WTC11 (cell line): ENCODE measurements around the gene SOD1. TPM values are rescaled to one million over a fixed set of nuclear protein-coding genes. Genes with fewer than 3 reads are reported as not detected.
A peak's percentile ranks its signal among the peaks of the same experiment; 100 is the strongest.

ENCODE experiments used
- ATAC-seq: fragments of 200-7000 bp; cut with Tn5 transposase; 2 replicates; pipeline ENCODE4 v1.10.0; 2021; ENCODE audit warnings: mild to moderate bottlenecking, moderate library complexity
- CTCF ChIA-PET: fragments of 300-600 bp; sonication (Branson Sonifier 250); formaldehyde crosslinking; loops from one replicate; lab custom pipeline; 2021; ENCODE audit warnings: antibody characterized with exemption; lab: Charles Lee
- POLR2A ChIA-PET: fragments of 350-600 bp; sonication (Branson Sonifier 250); formaldehyde crosslinking; loops from one replicate; lab custom pipeline; 2021; ENCODE audit warnings: antibody characterized with exemption; lab: Charles Lee
- DNase-seq: peaks from one replicate; pipeline ENCODE4 v3.0.0; 2021; ENCODE audit warnings: low spot score
- H3K27ac Mint-ChIP-seq: 2 replicates; pipeline ENCODE4 v1.8.0; 2021; ENCODE audit warnings: mixed read lengths
- H3K27me3 Mint-ChIP-seq: 2 replicates; pipeline ENCODE4 v1.8.0; 2021; ENCODE audit warnings: low read depth, mild to moderate bottlenecking, moderate library complexity, mixed read lengths
- H3K36me3 Mint-ChIP-seq: 2 replicates; pipeline ENCODE4 v1.8.0; 2021; ENCODE audit warnings: mixed read lengths
- H3K4me1 Mint-ChIP-seq: 2 replicates; pipeline ENCODE4 v1.8.0; 2022; ENCODE audit warnings: mixed read lengths
- H3K4me3 Mint-ChIP-seq: 2 replicates; pipeline ENCODE4 v1.8.0; 2021; ENCODE audit warnings: mild to moderate bottlenecking, moderate library complexity, mixed read lengths
- H3K9me3 Mint-ChIP-seq: 2 replicates; pipeline ENCODE4 v1.8.0; 2021; ENCODE audit warnings: mixed read lengths
- ETV6 ChIP-seq: sonication (generic); formaldehyde crosslinking; IDR thresholded peaks from 2 replicates; pipeline ENCODE4 v1.8.1; 2022; ENCODE audit warnings: mild to moderate bottlenecking, missing genetic modification reagents
- FOXP1 ChIP-seq: sonication (generic); formaldehyde crosslinking; IDR thresholded peaks from 2 replicates; pipeline ENCODE4 v1.8.0; 2022; ENCODE audit warnings: missing genetic modification reagents, mild to moderate bottlenecking, moderate library complexity, borderline replicate concordance
- GTF2I ChIP-seq: fragments of 250-450 bp; sonication (Bioruptor Pico); conservative IDR thresholded peaks from 2 replicates; pipeline ENCODE4 v1.4.0; 2021; ENCODE audit warnings: mild to moderate bottlenecking
- JUN ChIP-seq: sonication (generic); formaldehyde crosslinking; IDR thresholded peaks from 2 replicates; pipeline ENCODE4 v1.8.0; 2023; ENCODE audit warnings: mild to moderate bottlenecking, missing genetic modification reagents
- MYBL2 ChIP-seq: sonication (generic); formaldehyde crosslinking; IDR thresholded peaks from 2 replicates; pipeline ENCODE4 v1.8.1; 2023; ENCODE audit warnings: mild to moderate bottlenecking, moderate library complexity, missing genetic modification reagents
- NFE2L1 ChIP-seq: sonication (generic); formaldehyde crosslinking; IDR thresholded peaks from 2 replicates; pipeline ENCODE4 v1.8.1; 2023; ENCODE audit warnings: missing genetic modification reagents
- NR2C2 ChIP-seq: sonication (generic); formaldehyde crosslinking; IDR thresholded peaks from 2 replicates; pipeline ENCODE4 v1.8.0; 2022; ENCODE audit warnings: mild to moderate bottlenecking, missing genetic modification reagents
- RORB ChIP-seq: fragments of 250-450 bp; sonication (Bioruptor Pico); IDR thresholded peaks from 2 replicates; pipeline ENCODE4 v1.9.0; 2021; ENCODE audit warnings: mild to moderate bottlenecking
- SMAD3 ChIP-seq: sonication (generic); formaldehyde crosslinking; IDR thresholded peaks from 2 replicates; pipeline ENCODE4 v1.8.0; 2022; ENCODE audit warnings: missing genetic modification reagents, mild to moderate bottlenecking, borderline replicate concordance
- SOX15 ChIP-seq: fragments of 250-450 bp; sonication (Bioruptor Pico); IDR thresholded peaks from 2 replicates; pipeline ENCODE4 v1.9.0; 2021; ENCODE audit warnings: mild to moderate bottlenecking
- TEAD1 ChIP-seq: sonication (generic); formaldehyde crosslinking; IDR thresholded peaks from 2 replicates; pipeline ENCODE4 v1.8.0; 2022; ENCODE audit warnings: mild to moderate bottlenecking, missing genetic modification reagents
- TP53 ChIP-seq: sonication (generic); formaldehyde crosslinking; IDR thresholded peaks from 2 replicates; pipeline ENCODE4 v1.8.1; 2023; ENCODE audit warnings: mild to moderate bottlenecking, missing genetic modification reagents
- ZNF317 ChIP-seq: sonication (generic); formaldehyde crosslinking; IDR thresholded peaks from 2 replicates; pipeline ENCODE4 v1.8.1; 2023; ENCODE audit warnings: low read depth, mild to moderate bottlenecking, moderate library complexity, missing genetic modification reagents, borderline replicate concordance
- total RNA-seq: library from RNA; stranded (reverse); gene quantifications from 3 replicates; pipeline ENCODE4 v1.2.3, GENCODE V29; 2021
- TF ChIP-seq, protein P1 (sequence below): sonication (generic); formaldehyde crosslinking; IDR thresholded peaks from 2 replicates; pipeline ENCODE4 v1.8.0; 2022; ENCODE audit warnings: missing genetic modification reagents
- TF ChIP-seq, protein P2 (sequence below): fragments of 250-450 bp; sonication (Bioruptor Pico); conservative IDR thresholded peaks from 2 replicates; pipeline ENCODE4 v1.9.0; 2021; ENCODE audit warnings: mild to moderate bottlenecking
- TF ChIP-seq, protein P3 (sequence below): sonication (generic); formaldehyde crosslinking; IDR thresholded peaks from 2 replicates; pipeline ENCODE4 v1.8.1; 2023; ENCODE audit warnings: mild to moderate bottlenecking, missing genetic modification reagents, borderline replicate concordance
- TF ChIP-seq, protein P4 (sequence below): sonication (generic); formaldehyde crosslinking; IDR thresholded peaks from 2 replicates; pipeline ENCODE4 v1.8.1; 2023; ENCODE audit warnings: mild to moderate bottlenecking, missing genetic modification reagents, moderate library complexity
- TF ChIP-seq, protein P5 (sequence below): sonication (generic); formaldehyde crosslinking; IDR thresholded peaks from 2 replicates; pipeline ENCODE4 v1.8.1; 2022; ENCODE audit warnings: mild to moderate bottlenecking, moderate library complexity, missing genetic modification reagents

The SOD1 gene
- total RNA-seq, 1 experiment from 2014 or later: 181 TPM

DNA sequence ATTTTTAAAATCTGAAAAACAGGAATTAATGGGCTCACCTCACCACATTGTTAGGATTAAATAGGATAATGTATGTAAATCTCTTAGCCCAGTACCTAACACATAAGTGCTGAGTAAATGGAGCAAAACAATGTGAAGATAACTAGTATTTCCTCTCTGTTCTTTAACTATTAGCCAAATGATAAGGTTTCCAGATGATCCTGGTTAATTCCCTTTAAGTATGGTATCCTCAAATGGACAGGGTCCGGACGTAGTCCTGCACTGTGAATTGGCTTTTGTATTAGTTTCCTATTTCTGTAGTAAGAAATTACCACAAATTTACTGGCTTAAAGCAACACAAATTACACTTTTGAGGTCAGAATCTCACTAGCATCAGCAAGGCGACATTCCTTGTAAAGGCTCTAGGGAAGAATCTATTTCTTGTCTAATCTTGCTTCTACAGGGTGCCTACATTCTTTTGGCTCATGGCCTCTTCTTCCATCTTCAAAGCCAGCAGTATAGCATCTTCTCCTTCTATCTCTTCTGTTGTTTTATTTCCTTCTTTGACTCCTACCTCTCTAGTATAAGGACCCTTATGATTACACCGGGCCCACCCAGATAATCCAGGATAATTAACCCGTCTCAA, 55.4 kb downstream of the SOD1 start:
- no peaks in the 10 kb centered on the region for H3K9me3 Mint-ChIP-seq
- ChIA-PET CTCF (no interaction called here), POLR2A (no interaction called here)
- H3K4me1 Mint-ChIP-seq: peaks cover 76% of the 10 kb centered on the region
- peak overlapping the region; percentile 42 for H3K27ac Mint-ChIP-seq
- H3K36me3 Mint-ChIP-seq: no peaks in the 10 kb centered on the region
- no peak overlapping the region for H3K4me3 Mint-ChIP-seq
- DNase-seq (no peak), ATAC-seq (peak; percentile 38)
- TF ChIP-seq FOXP1 (CRISPR knock-in tag) (no peak), RORB (CRISPR knock-in tag) (no peak), JUN (CRISPR knock-in tag) (no peak), ETV6 (no peak), MYBL2 (CRISPR knock-in tag) (no peak), SOX15 (no peak), SMAD3 (CRISPR knock-in tag) (no peak), NR2C2 (no peak), TP53 (CRISPR knock-in tag) (no peak)
- TF ChIP-seq, protein P1, sequence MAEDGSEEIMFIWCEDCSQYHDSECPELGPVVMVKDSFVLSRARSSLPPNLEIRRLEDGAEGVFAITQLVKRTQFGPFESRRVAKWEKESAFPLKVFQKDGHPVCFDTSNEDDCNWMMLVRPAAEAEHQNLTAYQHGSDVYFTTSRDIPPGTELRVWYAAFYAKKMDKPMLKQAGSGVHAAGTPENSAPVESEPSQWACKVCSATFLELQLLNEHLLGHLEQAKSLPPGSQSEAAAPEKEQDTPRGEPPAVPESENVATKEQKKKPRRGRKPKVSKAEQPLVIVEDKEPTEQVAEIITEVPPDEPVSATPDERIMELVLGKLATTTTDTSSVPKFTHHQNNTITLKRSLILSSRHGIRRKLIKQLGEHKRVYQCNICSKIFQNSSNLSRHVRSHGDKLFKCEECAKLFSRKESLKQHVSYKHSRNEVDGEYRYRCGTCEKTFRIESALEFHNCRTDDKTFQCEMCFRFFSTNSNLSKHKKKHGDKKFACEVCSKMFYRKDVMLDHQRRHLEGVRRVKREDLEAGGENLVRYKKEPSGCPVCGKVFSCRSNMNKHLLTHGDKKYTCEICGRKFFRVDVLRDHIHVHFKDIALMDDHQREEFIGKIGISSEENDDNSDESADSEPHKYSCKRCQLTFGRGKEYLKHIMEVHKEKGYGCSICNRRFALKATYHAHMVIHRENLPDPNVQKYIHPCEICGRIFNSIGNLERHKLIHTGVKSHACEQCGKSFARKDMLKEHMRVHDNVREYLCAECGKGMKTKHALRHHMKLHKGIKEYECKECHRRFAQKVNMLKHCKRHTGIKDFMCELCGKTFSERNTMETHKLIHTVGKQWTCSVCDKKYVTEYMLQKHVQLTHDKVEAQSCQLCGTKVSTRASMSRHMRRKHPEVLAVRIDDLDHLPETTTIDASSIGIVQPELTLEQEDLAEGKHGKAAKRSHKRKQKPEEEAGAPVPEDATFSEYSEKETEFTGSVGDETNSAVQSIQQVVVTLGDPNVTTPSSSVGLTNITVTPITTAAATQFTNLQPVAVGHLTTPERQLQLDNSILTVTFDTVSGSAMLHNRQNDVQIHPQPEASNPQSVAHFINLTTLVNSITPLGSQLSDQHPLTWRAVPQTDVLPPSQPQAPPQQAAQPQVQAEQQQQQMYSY (CRISPR knock-in tag): no peak
- TF ChIP-seq, protein P2, sequence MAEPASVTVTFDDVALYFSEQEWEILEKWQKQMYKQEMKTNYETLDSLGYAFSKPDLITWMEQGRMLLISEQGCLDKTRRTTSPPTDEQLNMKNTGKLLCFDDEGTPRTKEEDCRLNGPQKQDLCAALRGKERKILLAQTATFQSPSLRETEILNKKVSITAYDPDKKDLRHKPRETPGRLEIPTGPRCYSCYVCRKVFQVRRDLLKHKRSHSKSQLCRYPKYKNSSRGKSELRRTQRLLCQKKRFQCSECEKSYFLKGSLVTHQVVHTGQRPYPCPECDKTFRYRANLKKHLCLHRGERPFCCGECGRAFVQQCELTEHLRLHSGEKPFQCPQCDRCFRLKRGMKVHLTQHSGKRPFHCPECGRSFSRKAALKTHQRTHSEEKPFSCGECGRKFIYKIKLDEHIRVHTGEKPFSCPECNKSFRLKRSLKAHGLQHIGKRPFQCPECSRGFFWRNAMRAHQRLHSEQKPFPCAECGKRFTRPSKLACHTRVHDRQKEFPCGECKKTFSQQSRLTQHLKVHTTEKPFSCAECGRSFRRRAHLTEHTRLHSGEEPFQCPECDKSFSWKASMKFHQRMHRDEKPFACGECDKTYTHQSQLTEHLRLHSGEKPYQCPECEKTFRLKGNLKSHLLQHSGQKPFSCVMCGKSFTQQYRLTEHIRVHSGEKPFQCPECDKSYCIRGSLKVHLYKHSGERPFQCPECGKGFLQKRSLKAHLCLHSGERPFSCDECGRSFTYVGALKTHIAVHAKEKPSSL (CRISPR knock-in tag): no peak
- TF ChIP-seq, protein P3, sequence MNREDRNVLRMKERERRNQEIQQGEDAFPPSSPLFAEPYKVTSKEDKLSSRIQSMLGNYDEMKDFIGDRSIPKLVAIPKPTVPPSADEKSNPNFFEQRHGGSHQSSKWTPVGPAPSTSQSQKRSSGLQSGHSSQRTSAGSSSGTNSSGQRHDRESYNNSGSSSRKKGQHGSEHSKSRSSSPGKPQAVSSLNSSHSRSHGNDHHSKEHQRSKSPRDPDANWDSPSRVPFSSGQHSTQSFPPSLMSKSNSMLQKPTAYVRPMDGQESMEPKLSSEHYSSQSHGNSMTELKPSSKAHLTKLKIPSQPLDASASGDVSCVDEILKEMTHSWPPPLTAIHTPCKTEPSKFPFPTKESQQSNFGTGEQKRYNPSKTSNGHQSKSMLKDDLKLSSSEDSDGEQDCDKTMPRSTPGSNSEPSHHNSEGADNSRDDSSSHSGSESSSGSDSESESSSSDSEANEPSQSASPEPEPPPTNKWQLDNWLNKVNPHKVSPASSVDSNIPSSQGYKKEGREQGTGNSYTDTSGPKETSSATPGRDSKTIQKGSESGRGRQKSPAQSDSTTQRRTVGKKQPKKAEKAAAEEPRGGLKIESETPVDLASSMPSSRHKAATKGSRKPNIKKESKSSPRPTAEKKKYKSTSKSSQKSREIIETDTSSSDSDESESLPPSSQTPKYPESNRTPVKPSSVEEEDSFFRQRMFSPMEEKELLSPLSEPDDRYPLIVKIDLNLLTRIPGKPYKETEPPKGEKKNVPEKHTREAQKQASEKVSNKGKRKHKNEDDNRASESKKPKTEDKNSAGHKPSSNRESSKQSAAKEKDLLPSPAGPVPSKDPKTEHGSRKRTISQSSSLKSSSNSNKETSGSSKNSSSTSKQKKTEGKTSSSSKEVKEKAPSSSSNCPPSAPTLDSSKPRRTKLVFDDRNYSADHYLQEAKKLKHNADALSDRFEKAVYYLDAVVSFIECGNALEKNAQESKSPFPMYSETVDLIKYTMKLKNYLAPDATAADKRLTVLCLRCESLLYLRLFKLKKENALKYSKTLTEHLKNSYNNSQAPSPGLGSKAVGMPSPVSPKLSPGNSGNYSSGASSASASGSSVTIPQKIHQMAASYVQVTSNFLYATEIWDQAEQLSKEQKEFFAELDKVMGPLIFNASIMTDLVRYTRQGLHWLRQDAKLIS: no peak
- TF ChIP-seq, protein P4, sequence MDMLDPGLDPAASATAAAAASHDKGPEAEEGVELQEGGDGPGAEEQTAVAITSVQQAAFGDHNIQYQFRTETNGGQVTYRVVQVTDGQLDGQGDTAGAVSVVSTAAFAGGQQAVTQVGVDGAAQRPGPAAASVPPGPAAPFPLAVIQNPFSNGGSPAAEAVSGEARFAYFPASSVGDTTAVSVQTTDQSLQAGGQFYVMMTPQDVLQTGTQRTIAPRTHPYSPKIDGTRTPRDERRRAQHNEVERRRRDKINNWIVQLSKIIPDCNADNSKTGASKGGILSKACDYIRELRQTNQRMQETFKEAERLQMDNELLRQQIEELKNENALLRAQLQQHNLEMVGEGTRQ: no peak
- TF ChIP-seq, protein P5, sequence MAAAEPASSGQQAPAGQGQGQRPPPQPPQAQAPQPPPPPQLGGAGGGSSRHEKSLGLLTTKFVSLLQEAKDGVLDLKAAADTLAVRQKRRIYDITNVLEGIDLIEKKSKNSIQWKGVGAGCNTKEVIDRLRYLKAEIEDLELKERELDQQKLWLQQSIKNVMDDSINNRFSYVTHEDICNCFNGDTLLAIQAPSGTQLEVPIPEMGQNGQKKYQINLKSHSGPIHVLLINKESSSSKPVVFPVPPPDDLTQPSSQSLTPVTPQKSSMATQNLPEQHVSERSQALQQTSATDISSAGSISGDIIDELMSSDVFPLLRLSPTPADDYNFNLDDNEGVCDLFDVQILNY (CRISPR knock-in tag): no peak
- no peaks in the 10 kb centered on the region for H3K27me3 Mint-ChIP-seq

DNA sequence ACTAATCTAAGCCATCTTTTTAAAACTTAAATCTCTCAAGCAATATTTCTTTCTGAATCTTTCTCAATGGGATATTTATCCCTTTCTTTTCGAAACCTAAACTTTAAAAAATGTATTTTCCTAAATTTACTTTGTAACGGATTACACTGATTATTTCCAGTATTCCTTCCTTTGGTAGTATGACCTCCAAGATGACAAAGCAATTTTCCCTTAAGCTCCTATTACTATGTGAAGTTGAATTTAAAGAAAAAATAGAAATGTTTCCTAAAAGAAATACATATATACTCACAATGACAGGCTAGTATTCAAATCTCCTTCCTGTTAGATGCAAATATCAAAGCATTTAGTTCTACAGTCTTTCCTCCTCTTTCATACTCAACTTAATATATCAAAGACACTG, 56.6 kb downstream of the SOD1 start:
- DNase-seq: no peak
- no peak for ATAC-seq
- Mint-ChIP-seq H3K27me3 (no peaks in the 10 kb centered on the region), H3K36me3 (no peaks in the 10 kb centered on the region), H3K4me3 (no peak overlapping the region), H3K27ac (peak overlapping the region; percentile 6; the same call in 1 of the 2 replicates), H3K4me1 (peaks cover 74% of the 10 kb centered on the region), H3K9me3 (no peaks in the 10 kb centered on the region)
- POLR2A ChIA-PET: no interaction called here
- CTCF ChIA-PET: no interaction called here
- no peak for TF ChIP-seq TEAD1 (CRISPR knock-in tag)
- TF ChIP-seq ZNF317 (CRISPR knock-in tag): no peak
- TF ChIP-seq, protein P1 (CRISPR knock-in tag): no peak
- no peak for TF ChIP-seq NFE2L1 (CRISPR knock-in tag)
- TF ChIP-seq, protein P2 (CRISPR knock-in tag): no peak
- TF ChIP-seq GTF2I (CRISPR knock-in tag): no peak
